Left ventricle myocardium inferior (tissue), 1 donor: ENCODE measurements around the gene PKD1L1. TPM values are rescaled to one million over a fixed set of nuclear protein-coding genes. Genes with fewer than 3 reads are reported as not detected.

Experiments
- DNase-seq: peaks from one replicate; pipeline ENCODE4 v3.0.0-alpha.2; 2020
- H3K27ac ChIP-seq: fragments of 200-600 bp; replicated peaks from 2 replicates; pipeline ENCODE4 v1.8.0; 2021
- H3K27me3 ChIP-seq: fragments of 200-600 bp; 2 replicates; pipeline ENCODE4 v1.8.0; 2021; ENCODE audit warnings: low read depth
- H3K36me3 ChIP-seq: fragments of 200-600 bp; 2 replicates; pipeline ENCODE4 v1.8.0; 2021
- H3K4me1 ChIP-seq: fragments of 200-600 bp; 2 replicates; pipeline ENCODE4 v1.8.0; 2021
- H3K4me3 ChIP-seq: fragments of 200-600 bp; 2 replicates; pipeline ENCODE4 v1.8.0; 2021; ENCODE audit warnings: mild to moderate bottlenecking, moderate library complexity
- H3K9me3 ChIP-seq: fragments of 200-600 bp; replicated peaks from 2 replicates; pipeline ENCODE4 v1.8.0; 2021
- CTCF ChIP-seq: fragments of 200-600 bp; IDR thresholded peaks from 2 replicates; pipeline ENCODE4 v1.8.0; 2021; ENCODE audit warnings: antibody characterized with exemption, mild to moderate bottlenecking, borderline replicate concordance
- intact Hi-C: fragments of 100-400 bp; cut with micrococcal nuclease; formaldehyde crosslinking; loops from one replicate; pipeline ENCODE4 v1.11.0; 2022
- total RNA-seq: library from RNA; stranded (reverse); fragmentation: NEBNext Ultra II Directional; extraction: Animal tissue kit (Norgen Biotek cat#: 25700); gene quantifications from one replicate; pipeline ENCODE4 v1.2.1, GENCODE V29; 2021
- donor health status: DM: no; HTN: yes; CAD: no; lungs with severe emphysema.

The PKD1L1 gene
- total RNA-seq, 1 donor from 2014 or later, result 1.5 TPM

GRCh38 chr7:47775238-47775637 is 173.0 kb downstream of the PKD1L1 start:
- no peak for TF ChIP-seq CTCF
- Histone ChIP-seq H3K27ac (no peak overlapping the region), H3K9me3 (peaks cover 6% of the 10 kb centered on the region), H3K4me1 (no peaks in the 10 kb centered on the region), H3K27me3 (no peaks in the 10 kb centered on the region), H3K36me3 (no peaks in the 10 kb centered on the region), H3K4me3 (no peak overlapping the region)
- intact Hi-C loops, result no loop called here
- no peak for DNase-seq

DNA sequence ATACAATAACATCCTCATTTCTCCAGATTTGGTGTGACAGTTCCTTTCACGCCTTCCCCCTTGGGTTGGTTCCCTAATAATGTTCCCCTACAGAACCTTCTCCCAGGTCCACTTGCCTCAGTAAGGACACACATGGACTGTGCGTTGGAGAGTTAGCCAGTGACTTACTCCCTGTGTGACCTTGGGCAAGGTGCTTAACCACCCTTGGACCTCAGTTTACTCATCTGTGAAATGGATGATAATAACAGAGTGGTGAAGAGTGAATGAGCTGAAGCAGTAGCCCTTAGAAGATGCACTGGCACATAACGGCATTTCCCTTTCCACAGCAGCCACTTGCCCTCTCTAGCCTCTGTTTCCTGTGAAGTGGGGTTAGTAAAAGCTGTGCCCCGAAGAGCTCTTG is 175.8 kb downstream of the PKD1L1 start:
- Histone ChIP-seq H3K4me1 (no peaks in the 10 kb centered on the region), H3K9me3 (peaks cover 3% of the 10 kb centered on the region), H3K27ac (no peak overlapping the region), H3K36me3 (no peaks in the 10 kb centered on the region), H3K4me3 (no peak overlapping the region), H3K27me3 (no peaks in the 10 kb centered on the region)
- TF ChIP-seq CTCF, result no peak
- DNase-seq, result no peak
- intact Hi-C loops, result no loop called here

- H3K4me3 ChIP-seq, result no peak overlapping the region
- no peaks in the 10 kb centered on the region for H3K36me3 ChIP-seq
- H3K9me3 ChIP-seq, result no peaks in the 10 kb centered on the region
- no peaks in the 10 kb centered on the region for H3K27me3 ChIP-seq
- no peak for DNase-seq
- H3K4me1 ChIP-seq, result no peaks in the 10 kb centered on the region
- intact Hi-C loops, result no loop called here
- H3K27ac ChIP-seq, result no peak overlapping the region
- no peak for TF ChIP-seq CTCF
Measured at GRCh38 chr7:47771990-47772360, 176.3 kb downstream of the PKD1L1 start.

- Histone ChIP-seq H3K9me3 (no peaks in the 10 kb centered on the region), H3K27me3 (no peaks in the 10 kb centered on the region), H3K36me3 (no peaks in the 10 kb centered on the region), H3K4me1 (no peaks in the 10 kb centered on the region), H3K4me3 (no peak overlapping the region), H3K27ac (no peak overlapping the region)
- no peak for TF ChIP-seq CTCF
- no peak for DNase-seq
- intact Hi-C loops, result no loop called here
Measured at GRCh38 chr7:47771336-47771989, 176.8 kb downstream of the PKD1L1 start.

- TF ChIP-seq CTCF, result no peak
- Histone ChIP-seq H3K4me1 (no peaks in the 10 kb centered on the region), H3K4me3 (no peak overlapping the region), H3K36me3 (no peaks in the 10 kb centered on the region), H3K27me3 (no peaks in the 10 kb centered on the region), H3K9me3 (no peaks in the 10 kb centered on the region), H3K27ac (no peak overlapping the region)
- intact Hi-C loops, result no loop called here
- no peak for DNase-seq
Measured at GRCh38 chr7:47766126-47766525, 182.1 kb downstream of the PKD1L1 start.
